ENCODE results near the gene LOC128125822.

Gene LOC128125822

DNA sequence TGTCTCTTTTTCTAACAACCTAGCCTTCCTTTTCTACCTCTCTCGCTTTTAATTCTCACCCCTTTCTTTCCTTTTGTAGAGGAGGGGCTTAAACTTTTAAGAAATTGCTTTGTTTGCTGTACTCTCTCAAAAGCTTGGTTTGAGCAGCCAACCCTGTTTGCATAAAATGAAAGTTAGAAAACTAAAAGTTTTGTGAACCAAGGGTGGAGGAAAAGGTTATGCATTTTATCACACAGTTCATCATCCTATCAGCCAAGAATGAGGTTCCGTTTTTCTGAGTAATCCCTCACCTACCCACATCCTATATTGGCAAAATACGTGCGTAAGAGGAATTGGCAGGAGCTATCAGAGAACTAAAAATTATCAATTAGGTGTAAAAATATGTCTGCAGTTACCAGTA lies 42.8 kb upstream of the LOC128125822 start (continued):
- TF ChIP-seq, protein P1, sequence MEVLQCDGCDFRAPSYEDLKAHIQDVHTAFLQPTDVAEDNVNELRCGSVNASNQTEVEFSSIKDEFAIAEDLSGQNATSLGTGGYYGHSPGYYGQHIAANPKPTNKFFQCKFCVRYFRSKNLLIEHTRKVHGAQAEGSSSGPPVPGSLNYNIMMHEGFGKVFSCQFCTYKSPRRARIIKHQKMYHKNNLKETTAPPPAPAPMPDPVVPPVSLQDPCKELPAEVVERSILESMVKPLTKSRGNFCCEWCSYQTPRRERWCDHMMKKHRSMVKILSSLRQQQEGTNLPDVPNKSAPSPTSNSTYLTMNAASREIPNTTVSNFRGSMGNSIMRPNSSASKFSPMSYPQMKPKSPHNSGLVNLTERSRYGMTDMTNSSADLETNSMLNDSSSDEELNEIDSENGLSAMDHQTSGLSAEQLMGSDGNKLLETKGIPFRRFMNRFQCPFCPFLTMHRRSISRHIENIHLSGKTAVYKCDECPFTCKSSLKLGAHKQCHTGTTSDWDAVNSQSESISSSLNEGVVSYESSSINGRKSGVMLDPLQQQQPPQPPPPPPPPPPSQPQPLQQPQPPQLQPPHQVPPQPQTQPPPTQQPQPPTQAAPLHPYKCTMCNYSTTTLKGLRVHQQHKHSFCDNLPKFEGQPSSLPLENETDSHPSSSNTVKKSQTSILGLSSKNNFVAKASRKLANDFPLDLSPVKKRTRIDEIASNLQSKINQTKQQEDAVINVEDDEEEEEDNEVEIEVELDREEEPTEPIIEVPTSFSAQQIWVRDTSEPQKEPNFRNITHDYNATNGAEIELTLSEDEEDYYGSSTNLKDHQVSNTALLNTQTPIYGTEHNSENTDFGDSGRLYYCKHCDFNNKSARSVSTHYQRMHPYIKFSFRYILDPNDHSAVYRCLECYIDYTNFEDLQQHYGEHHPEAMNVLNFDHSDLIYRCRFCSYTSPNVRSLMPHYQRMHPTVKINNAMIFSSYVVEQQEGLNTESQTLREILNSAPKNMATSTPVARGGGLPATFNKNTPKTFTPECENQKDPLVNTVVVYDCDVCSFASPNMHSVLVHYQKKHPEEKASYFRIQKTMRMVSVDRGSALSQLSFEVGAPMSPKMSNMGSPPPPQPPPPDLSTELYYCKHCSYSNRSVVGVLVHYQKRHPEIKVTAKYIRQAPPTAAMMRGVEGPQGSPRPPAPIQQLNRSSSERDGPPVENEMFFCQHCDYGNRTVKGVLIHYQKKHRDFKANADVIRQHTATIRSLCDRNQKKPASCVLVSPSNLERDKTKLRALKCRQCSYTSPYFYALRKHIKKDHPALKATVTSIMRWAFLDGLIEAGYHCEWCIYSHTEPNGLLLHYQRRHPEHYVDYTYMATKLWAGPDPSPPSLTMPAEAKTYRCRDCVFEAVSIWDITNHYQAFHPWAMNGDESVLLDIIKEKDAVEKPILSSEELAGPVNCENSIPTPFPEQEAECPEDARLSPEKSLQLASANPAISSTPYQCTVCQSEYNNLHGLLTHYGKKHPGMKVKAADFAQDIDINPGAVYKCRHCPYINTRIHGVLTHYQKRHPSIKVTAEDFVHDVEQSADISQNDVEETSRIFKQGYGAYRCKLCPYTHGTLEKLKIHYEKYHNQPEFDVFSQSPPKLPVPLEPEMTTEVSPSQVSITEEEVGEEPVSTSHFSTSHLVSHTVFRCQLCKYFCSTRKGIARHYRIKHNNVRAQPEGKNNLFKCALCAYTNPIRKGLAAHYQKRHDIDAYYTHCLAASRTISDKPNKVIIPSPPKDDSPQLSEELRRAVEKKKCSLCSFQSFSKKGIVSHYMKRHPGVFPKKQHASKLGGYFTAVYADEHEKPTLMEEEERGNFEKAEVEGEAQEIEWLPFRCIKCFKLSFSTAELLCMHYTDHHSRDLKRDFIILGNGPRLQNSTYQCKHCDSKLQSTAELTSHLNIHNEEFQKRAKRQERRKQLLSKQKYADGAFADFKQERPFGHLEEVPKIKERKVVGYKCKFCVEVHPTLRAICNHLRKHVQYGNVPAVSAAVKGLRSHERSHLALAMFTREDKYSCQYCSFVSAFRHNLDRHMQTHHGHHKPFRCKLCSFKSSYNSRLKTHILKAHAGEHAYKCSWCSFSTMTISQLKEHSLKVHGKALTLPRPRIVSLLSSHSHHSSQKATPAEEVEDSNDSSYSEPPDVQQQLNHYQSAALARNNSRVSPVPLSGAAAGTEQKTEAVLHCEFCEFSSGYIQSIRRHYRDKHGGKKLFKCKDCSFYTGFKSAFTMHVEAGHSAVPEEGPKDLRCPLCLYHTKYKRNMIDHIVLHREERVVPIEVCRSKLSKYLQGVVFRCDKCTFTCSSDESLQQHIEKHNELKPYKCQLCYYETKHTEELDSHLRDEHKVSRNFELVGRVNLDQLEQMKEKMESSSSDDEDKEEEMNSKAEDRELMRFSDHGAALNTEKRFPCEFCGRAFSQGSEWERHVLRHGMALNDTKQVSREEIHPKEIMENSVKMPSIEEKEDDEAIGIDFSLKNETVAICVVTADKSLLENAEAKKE (CRISPR knock-in tag; IDR thresholded peaks at IDR 0.05): no peak
- no peak for TF ChIP-seq ZNF114 (CRISPR knock-in tag; IDR thresholded peaks at IDR 0.05)
- TF ChIP-seq, protein P2, sequence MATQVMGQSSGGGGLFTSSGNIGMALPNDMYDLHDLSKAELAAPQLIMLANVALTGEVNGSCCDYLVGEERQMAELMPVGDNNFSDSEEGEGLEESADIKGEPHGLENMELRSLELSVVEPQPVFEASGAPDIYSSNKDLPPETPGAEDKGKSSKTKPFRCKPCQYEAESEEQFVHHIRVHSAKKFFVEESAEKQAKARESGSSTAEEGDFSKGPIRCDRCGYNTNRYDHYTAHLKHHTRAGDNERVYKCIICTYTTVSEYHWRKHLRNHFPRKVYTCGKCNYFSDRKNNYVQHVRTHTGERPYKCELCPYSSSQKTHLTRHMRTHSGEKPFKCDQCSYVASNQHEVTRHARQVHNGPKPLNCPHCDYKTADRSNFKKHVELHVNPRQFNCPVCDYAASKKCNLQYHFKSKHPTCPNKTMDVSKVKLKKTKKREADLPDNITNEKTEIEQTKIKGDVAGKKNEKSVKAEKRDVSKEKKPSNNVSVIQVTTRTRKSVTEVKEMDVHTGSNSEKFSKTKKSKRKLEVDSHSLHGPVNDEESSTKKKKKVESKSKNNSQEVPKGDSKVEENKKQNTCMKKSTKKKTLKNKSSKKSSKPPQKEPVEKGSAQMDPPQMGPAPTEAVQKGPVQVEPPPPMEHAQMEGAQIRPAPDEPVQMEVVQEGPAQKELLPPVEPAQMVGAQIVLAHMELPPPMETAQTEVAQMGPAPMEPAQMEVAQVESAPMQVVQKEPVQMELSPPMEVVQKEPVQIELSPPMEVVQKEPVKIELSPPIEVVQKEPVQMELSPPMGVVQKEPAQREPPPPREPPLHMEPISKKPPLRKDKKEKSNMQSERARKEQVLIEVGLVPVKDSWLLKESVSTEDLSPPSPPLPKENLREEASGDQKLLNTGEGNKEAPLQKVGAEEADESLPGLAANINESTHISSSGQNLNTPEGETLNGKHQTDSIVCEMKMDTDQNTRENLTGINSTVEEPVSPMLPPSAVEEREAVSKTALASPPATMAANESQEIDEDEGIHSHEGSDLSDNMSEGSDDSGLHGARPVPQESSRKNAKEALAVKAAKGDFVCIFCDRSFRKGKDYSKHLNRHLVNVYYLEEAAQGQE (IDR thresholded peaks at IDR 0.05; ENCODE audit: unreplicated experiment): no peak
- TF ChIP-seq EZH2phosphoT487 (IDR thresholded peaks at IDR 0.05; ENCODE audit: unreplicated experiment): no peak
- TF ChIP-seq, protein P3, sequence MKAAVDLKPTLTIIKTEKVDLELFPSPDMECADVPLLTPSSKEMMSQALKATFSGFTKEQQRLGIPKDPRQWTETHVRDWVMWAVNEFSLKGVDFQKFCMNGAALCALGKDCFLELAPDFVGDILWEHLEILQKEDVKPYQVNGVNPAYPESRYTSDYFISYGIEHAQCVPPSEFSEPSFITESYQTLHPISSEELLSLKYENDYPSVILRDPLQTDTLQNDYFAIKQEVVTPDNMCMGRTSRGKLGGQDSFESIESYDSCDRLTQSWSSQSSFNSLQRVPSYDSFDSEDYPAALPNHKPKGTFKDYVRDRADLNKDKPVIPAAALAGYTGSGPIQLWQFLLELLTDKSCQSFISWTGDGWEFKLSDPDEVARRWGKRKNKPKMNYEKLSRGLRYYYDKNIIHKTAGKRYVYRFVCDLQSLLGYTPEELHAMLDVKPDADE (IDR thresholded peaks at IDR 0.05): no peak
- no peak for TF ChIP-seq STAT1 (IDR thresholded peaks at IDR 0.05; ENCODE audit: unreplicated experiment)
- no peak for TF ChIP-seq JUNB (IDR thresholded peaks at IDR 0.05; ENCODE audit: unreplicated experiment)

Measured in GM23338 (cell line).